Measurements from ENCODE around the gene PCDHA7. TPM values are rescaled to one million over a fixed set of nuclear protein-coding genes. Genes with fewer than 3 reads are reported as not detected.
A peak's percentile ranks its signal among the peaks of the same experiment; 100 is the strongest.
"Not testable (repeated sequence)": the region's sequence is repeated elsewhere in the genome, so short reads cannot be mapped to it uniquely, and the experiment has no call there.

Gene PCDHA7
- total RNA-seq, 1 donor from 2014 or later, result 0.30 TPM

- DNase-seq, result no peak
Measured at GRCh38 chr5:140862441-140863295, 28.6 kb downstream of the PCDHA7 start.

DNA sequence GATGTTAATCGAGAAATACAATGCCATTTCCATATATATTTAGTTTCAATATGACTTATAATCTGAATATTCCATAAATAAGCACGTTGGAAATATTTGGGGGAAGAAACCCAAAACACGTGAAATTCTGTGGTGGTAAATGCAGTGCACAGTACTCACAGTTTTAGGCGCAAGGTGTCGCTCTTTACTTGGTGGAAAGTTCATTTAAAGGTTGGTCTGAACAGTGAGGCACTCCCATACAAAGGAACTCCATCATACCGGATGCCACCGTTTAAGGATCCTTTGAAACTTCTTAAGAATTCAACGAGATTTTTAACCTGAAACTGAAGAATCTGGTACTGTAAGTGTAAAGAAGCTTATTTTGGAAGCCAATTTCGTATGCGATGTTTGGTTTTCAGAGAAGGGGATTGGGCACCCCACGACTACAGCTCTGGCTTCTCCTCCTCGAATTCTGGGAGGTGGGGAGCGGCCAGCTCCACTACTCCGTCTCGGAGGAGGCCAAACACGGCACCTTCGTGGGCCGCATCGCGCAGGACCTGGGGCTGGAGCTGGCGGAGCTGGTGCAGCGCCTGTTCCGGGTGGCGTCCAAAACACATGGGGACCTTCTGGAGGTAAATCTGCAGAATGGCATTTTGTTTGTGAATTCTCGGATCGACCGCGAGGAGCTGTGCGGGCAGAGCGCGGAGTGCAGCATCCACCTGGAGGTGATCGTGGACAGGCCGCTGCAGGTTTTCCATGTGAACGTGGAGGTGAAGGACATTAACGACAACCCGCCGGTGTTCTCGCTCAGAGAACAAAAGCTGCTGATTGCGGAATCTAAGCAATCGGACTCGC is 34.9 kb downstream of the PCDHA7 start, which contains the start of gene PCDHA11:
TSS of gene PCDHA11 (plus strand) at position 237 of the 834 bp plus-strand sequence. CDS start at position 384, 147 bp downstream.
- no peak for DNase-seq

GRCh38 chr5:140869555-140869886 is 35.5 kb downstream of the PCDHA7 start:
- DNase-seq, result no peak

- DNase-seq, result no peak
Measured at GRCh38 chr5:140870221-140871201, 36.4 kb downstream of the PCDHA7 start.

DNA sequence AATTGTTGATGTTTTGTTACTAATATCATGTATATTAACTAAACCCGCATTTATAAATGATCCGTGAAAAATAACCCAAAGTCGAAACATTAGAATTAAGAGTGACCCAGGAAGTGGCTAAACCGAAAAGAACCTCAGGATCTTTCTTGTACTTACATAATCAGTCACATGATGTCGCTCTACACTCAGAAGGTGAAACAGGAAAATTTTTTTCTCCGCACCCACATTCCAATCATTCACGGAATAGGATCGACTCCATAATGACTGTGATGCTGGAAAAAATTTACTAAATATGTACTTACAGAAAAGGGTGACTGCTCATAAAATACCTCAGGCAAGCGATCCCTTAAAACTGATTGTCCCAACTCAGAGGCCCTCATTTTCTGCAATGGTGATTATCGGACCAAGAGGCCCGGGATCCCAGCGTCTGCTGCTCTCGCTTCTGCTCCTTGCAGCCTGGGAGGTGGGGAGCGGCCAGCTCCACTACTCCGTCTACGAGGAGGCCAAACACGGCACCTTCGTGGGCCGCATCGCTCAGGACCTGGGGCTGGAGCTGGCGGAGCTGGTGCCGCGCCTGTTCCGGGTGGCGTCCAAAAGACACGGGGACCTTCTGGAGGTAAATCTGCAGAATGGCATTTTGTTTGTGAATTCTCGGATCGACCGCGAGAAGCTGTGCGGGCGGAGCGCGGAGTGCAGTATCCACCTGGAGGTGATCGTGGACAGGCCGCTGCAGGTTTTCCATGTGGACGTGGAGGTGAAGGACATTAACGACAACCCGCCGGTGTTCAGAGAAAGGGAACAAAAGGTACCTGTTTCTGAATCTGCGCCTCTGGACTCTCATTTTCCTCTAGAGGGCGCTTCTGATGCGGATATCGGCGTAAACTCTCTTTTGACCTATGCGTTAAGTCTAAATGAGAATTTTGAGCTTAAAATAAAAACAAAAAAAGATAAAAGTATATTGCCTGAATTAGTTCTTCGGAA is 41.3 kb downstream of the PCDHA7 start, which contains the start of gene PCDHA12:
TSS of gene PCDHA12 (plus strand) at position 224 of the 981 bp plus-strand sequence. CDS start at position 389, 165 bp downstream.
- no peak for DNase-seq

DNA sequence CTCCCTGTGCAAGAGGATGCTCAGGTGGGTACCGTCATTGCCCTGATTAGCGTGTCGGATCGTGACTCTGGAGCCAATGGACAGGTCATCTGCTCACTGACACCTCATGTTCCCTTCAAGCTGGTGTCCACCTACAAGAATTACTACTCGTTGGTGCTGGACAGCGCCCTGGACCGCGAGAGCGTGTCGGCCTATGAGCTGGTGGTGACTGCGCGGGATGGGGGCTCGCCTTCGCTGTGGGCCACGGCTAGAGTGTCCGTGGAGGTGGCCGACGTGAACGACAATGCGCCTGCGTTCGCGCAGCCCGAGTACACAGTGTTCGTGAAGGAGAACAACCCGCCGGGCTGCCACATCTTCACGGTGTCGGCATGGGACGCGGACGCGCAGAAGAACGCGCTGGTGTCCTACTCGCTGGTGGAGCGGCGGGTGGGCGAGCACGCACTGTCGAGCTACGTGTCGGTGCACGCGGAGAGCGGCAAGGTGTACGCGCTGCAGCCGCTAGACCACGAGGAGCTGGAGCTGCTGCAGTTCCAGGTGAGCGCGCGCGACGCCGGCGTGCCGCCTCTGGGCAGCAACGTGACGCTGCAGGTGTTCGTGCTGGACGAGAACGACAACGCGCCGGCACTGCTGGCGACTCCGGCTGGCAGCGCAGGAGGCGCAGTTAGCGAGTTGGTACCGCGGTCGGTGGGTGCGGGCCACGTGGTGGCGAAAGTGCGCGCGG is 42.6 kb downstream of the PCDHA7 start:
- not testable (repeated sequence) for DNase-seq

GRCh38 chr5:140877262-140877581 is 43.2 kb downstream of the PCDHA7 start:
- no peak for DNase-seq

GRCh38 chr5:140881889-140882590 is 48.0 kb downstream of the PCDHA7 start, which contains the start of gene PCDHA13:
Gene PCDHA13, plus strand, starts transcription at chr5:140882124. Its CDS starts 145 bp downstream, at chr5:140882269.
- DNase-seq, result peak; percentile 0

DNA sequence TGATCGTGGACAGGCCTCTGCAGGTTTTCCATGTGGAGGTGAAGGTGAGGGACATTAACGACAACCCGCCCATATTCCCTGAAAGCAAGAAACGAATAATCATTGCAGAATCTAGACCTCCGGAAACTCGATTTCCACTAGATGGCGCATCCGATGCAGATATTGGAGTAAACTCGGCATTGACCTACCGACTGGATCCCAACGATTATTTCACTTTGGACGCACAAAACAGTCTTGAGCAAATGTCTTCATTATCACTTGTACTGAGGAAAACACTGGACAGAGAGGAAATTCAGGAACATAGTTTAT is 48.5 kb downstream of the PCDHA7 start:
- no peak for DNase-seq

DNA sequence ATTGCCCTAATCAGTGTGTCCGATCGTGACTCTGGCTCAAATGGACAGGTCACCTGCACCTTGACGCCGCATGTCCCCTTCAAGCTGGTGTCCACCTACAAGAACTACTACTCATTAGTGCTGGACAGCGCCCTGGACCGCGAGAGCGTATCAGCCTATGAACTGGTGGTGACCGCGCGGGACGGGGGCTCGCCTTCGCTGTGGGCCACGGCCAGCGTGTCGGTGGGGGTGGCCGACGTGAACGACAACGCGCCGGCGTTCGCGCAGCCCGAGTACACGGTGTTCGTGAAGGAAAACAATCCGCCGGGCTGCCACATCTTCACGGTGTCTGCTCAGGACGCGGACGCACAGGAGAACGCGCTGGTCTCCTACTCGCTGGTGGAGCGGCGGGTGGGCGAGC is 49.3 kb downstream of the PCDHA7 start:
- DNase-seq, result no peak

DNA sequence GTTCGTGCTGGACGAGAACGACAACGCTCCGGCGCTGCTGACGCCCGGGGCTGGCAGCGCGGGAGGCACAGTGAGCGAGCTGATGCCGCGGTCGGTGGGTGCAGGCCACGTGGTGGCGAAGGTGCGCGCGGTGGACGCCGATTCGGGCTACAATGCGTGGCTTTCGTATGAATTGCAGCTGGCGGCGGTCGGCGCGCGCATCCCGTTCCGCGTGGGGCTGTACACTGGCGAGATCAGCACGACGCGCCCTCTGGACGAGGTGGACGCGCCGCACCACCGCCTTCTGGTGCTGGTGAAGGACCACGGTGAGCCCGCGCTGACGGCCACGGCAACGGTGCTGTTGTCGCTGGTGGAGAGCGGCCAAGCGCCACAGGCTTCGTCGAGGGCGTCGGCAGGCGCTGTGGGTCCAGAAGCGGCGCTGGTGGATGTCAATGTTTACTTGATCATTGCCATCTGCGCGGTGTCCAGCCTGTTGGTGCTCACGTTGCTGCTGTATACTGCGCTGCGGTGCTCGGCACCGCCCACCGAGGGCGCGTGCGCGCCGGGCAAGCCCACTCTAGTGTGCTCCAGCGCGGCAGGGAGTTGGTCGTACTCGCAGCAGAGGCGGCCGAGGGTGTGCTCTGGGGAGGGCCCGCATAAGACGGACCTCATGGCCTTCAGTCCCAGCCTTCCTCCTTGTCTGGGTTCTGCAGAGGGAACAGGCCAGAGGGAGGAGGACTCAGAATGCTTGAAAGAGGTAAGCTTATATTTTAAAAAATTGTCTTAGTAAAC is 50.0 kb downstream of the PCDHA7 start:
- no peak for DNase-seq

Other genes with a start within 250 kb of the PCDHA7 start
- 52.3 TPM for gene CD14, start 201.1 kb upstream of the PCDHA7 start, total RNA-seq
- gene TMCO6, start 194.8 kb upstream of the PCDHA7 start, total RNA-seq, result 6.5 TPM
- 33.9 TPM for gene NDUFA2, start 186.6 kb upstream of the PCDHA7 start, total RNA-seq
- 51.3 TPM for gene IK, start 186.4 kb upstream of the PCDHA7 start, total RNA-seq
- 11.8 TPM for gene WDR55, start 169.4 kb upstream of the PCDHA7 start, total RNA-seq
- gene DND1, start 160.7 kb upstream of the PCDHA7 start, total RNA-seq, result 0.30 TPM
- 36.9 TPM for gene HARS1, start 142.9 kb upstream of the PCDHA7 start, total RNA-seq
- gene HARS2, start 142.8 kb upstream of the PCDHA7 start, total RNA-seq, result 19.6 TPM
- gene ZMAT2, start 133.8 kb upstream of the PCDHA7 start, total RNA-seq, result 31.4 TPM
- not detected for gene PCDHA1, start 48.1 kb upstream of the PCDHA7 start, total RNA-seq
- 0.20 TPM for gene PCDHA2, start 39.4 kb upstream of the PCDHA7 start, total RNA-seq
- gene PCDHA3, start 33.2 kb upstream of the PCDHA7 start, total RNA-seq, result 0.20 TPM
- gene PCDHA4, start 27.2 kb upstream of the PCDHA7 start, total RNA-seq, result 0.30 TPM
- 0.20 TPM for gene PCDHA5, start 12.7 kb upstream of the PCDHA7 start, total RNA-seq
- 0.30 TPM for gene PCDHA6, start 6.3 kb upstream of the PCDHA7 start, total RNA-seq
- gene PCDHA8, start 6.9 kb downstream of the PCDHA7 start, total RNA-seq, result 0.10 TPM
- gene PCDHA9, start 14.1 kb downstream of the PCDHA7 start, total RNA-seq, result 0.30 TPM
- gene PCDHA10, start 21.6 kb downstream of the PCDHA7 start, total RNA-seq, result 0.20 TPM
- 0.39 TPM for gene PCDHA11, start 34.7 kb downstream of the PCDHA7 start, total RNA-seq
- 0.20 TPM for gene PCDHA12, start 41.0 kb downstream of the PCDHA7 start, total RNA-seq
- 0.79 TPM for gene PCDHA13, start 47.9 kb downstream of the PCDHA7 start, total RNA-seq
- gene PCDHAC1, start 92.0 kb downstream of the PCDHA7 start, total RNA-seq, result 0.69 TPM
- gene PCDHAC2, start 132.2 kb downstream of the PCDHA7 start, total RNA-seq, result 3.0 TPM
- gene PCDHB1, start 217.1 kb downstream of the PCDHA7 start, total RNA-seq, result not detected